Esophagus squamous epithelium (tissue), 4 donors: ENCODE measurements around the gene CYLD.

Experiments
- CTCF ChIP-seq, 6 experiments: fragments of 450-650 bp in 4 of 6; fragments of 200-600 bp in 2 of 6; sonication (generic) in 2 of 6; IDR thresholded peaks; one replicate each; pipeline ENCODE4 v1.5.1; 2016 to 2019; ENCODE audit warnings: antibody characterized with exemption in 6 of 6, mild to moderate bottlenecking in 4 of 6, moderate library complexity in 4 of 6
- POLR2A ChIP-seq, 4 donors: fragments of 450-650 bp; IDR thresholded peaks; one replicate each; pipeline ENCODE4 v1.6.1; 2017; ENCODE audit warnings: antibody characterized with exemption in 4 of 4, mild to moderate bottlenecking in 4 of 4, moderate library complexity in 3 of 4

- TF ChIP-seq POLR2A (IDR thresholded peaks at IDR 0.05) (no peak), CTCF (IDR thresholded peaks at IDR 0.05) (no peak)
Observed at GRCh38 chr16:50722405-50722737, 19.5 kb upstream of the CYLD start.
